ENCODE measurements around the gene EMSY.

Gene EMSY

GRCh38 chr11:76524919-76525318 lies 80.1 kb downstream of the EMSY start:
- Histone ChIP-seq H3K27ac (ENCODE audit: low read depth, low read length) (no peak overlapping the region), H3K18ac (ENCODE audit: low read length) (no peak overlapping the region), H3K14ac (ENCODE audit: low read length) (no peak overlapping the region), H3K79me2 (ENCODE audit: control insufficient read depth, insufficient read depth, low read length, poor library complexity) (no peaks in the 10 kb centered on the region), H2BK5ac (ENCODE audit: low read depth, low read length, poor library complexity) (no peak overlapping the region), H3K4me1 (ENCODE audit: control insufficient read depth in 1 of 2, insufficient read depth in 2 of 2, low read length in 2 of 2) (no peaks in the 10 kb centered on the region), H3K27me3 (ENCODE audit: insufficient read depth, low read length) (no peaks in the 10 kb centered on the region), H3K4ac (ENCODE audit: low read depth, low read length) (no peak overlapping the region), H4K91ac (ENCODE audit: low read depth, low read length) (no peak overlapping the region), H2BK120ac (ENCODE audit: insufficient read depth, low read length, poor library complexity) (no peak overlapping the region), H2AK5ac (ENCODE audit: low read length) (no peak overlapping the region), H3K4me3 (ENCODE audit: low read depth, low read length) (no peak overlapping the region), H4K12ac (ENCODE audit: low read depth, low read length) (no peak overlapping the region), H4K8ac (ENCODE audit: low read depth, low read length) (no peak overlapping the region), H3K4me2 (ENCODE audit: low read length) (no peak overlapping the region), H3K36me3 (ENCODE audit: control insufficient read depth in 1 of 2, insufficient read depth in 2 of 2, low read length in 2 of 2) (peaks cover 5% of the 10 kb centered on the region in 2 experiments), H2BK12ac (ENCODE audit: low read length) (no peak overlapping the region), H3K9me3 (ENCODE audit: insufficient read depth, low read depth, low read length) (no peaks in the 10 kb centered on the region), H2AFZ (ENCODE audit: insufficient read depth, low read length, poor library complexity) (no peak overlapping the region), H3K9ac (ENCODE audit: low read length) (no peak overlapping the region), H3K79me1 (ENCODE audit: low read length) (no peaks in the 10 kb centered on the region), H3K23ac (ENCODE audit: low read length) (no peak overlapping the region)
- DNase-seq: no peak
- no CpG with 5 or more reads among the region's 1 CpG for WGBS (ENCODE audit: extremely low coverage, insufficient coverage, insufficient read length)

- whole genome bisulfite sequencing (ENCODE audit: extremely low coverage, insufficient coverage, insufficient read length): no CpG with 5 or more reads among the region's 2 CpGs
- Histone ChIP-seq H2AFZ (ENCODE audit: insufficient read depth, low read length, poor library complexity) (no peak overlapping the region), H2BK12ac (ENCODE audit: low read length) (no peak overlapping the region), H4K8ac (ENCODE audit: low read depth, low read length) (no peak overlapping the region), H3K4ac (ENCODE audit: low read depth, low read length) (no peak overlapping the region), H4K12ac (ENCODE audit: low read depth, low read length) (no peak overlapping the region), H3K27me3 (ENCODE audit: insufficient read depth, low read length) (no peaks in the 10 kb centered on the region), H3K27ac (ENCODE audit: low read depth, low read length) (no peak overlapping the region), H3K79me2 (ENCODE audit: control insufficient read depth, insufficient read depth, low read length, poor library complexity) (no peaks in the 10 kb centered on the region), H3K23ac (ENCODE audit: low read length) (no peak overlapping the region), H3K4me1 (ENCODE audit: control insufficient read depth in 1 of 2, insufficient read depth in 2 of 2, low read length in 2 of 2) (no peaks in the 10 kb centered on the region), H2BK120ac (ENCODE audit: insufficient read depth, low read length, poor library complexity) (no peak overlapping the region), H2BK5ac (ENCODE audit: low read depth, low read length, poor library complexity) (no peak overlapping the region), H4K91ac (ENCODE audit: low read depth, low read length) (no peak overlapping the region), H3K4me3 (ENCODE audit: low read depth, low read length) (no peak overlapping the region), H3K36me3 (ENCODE audit: control insufficient read depth in 1 of 2, insufficient read depth in 2 of 2, low read length in 2 of 2) (peaks cover 5% of the 10 kb centered on the region in 2 experiments), H3K79me1 (ENCODE audit: low read length) (no peaks in the 10 kb centered on the region), H3K4me2 (ENCODE audit: low read length) (no peak overlapping the region), H2AK5ac (ENCODE audit: low read length) (no peak overlapping the region), H3K14ac (ENCODE audit: low read length) (no peak overlapping the region), H3K9ac (ENCODE audit: low read length) (no peak overlapping the region), H3K9me3 (ENCODE audit: insufficient read depth, low read depth, low read length) (no peaks in the 10 kb centered on the region), H3K18ac (ENCODE audit: low read length) (no peak overlapping the region)
- peak in 1 of 2 donors; percentile 43 for DNase-seq
Measured at GRCh38 chr11:76526878-76527277, 82.1 kb downstream of the EMSY start.

- Histone ChIP-seq H3K79me1 (ENCODE audit: low read length) (no peaks in the 10 kb centered on the region), H3K4me1 (ENCODE audit: control insufficient read depth in 1 of 2, insufficient read depth in 2 of 2, low read length in 2 of 2) (no peaks in the 10 kb centered on the region), H3K27me3 (ENCODE audit: insufficient read depth, low read length) (no peaks in the 10 kb centered on the region), H3K27ac (ENCODE audit: low read depth, low read length) (no peak overlapping the region), H3K4ac (ENCODE audit: low read depth, low read length) (no peak overlapping the region), H3K4me2 (ENCODE audit: low read length) (no peak overlapping the region), H2BK5ac (ENCODE audit: low read depth, low read length, poor library complexity) (no peak overlapping the region), H3K9ac (ENCODE audit: low read length) (no peak overlapping the region), H3K36me3 (ENCODE audit: control insufficient read depth in 1 of 2, insufficient read depth in 2 of 2, low read length in 2 of 2) (peaks cover 22 to 24% of the 10 kb centered on the region in 2 experiments), H3K14ac (ENCODE audit: low read length) (no peak overlapping the region), H3K79me2 (ENCODE audit: control insufficient read depth, insufficient read depth, low read length, poor library complexity) (no peaks in the 10 kb centered on the region), H4K8ac (ENCODE audit: low read depth, low read length) (no peak overlapping the region), H4K91ac (ENCODE audit: low read depth, low read length) (no peak overlapping the region), H2BK120ac (ENCODE audit: insufficient read depth, low read length, poor library complexity) (no peak overlapping the region), H3K18ac (ENCODE audit: low read length) (no peak overlapping the region), H4K12ac (ENCODE audit: low read depth, low read length) (no peak overlapping the region), H3K23ac (ENCODE audit: low read length) (no peak overlapping the region), H3K9me3 (ENCODE audit: insufficient read depth, low read depth, low read length) (no peaks in the 10 kb centered on the region), H2AFZ (ENCODE audit: insufficient read depth, low read length, poor library complexity) (no peak overlapping the region), H2AK5ac (ENCODE audit: low read length) (no peak overlapping the region), H3K4me3 (ENCODE audit: low read depth, low read length) (no peak overlapping the region), H2BK12ac (ENCODE audit: low read length) (no peak overlapping the region)
- no peak for DNase-seq
- 100% methylated on average over 1 of the region's 2 CpGs for WGBS (ENCODE audit: extremely low coverage, insufficient coverage, insufficient read length)
Measured at GRCh38 chr11:76542436-76542835, 97.6 kb downstream of the EMSY start.

DNA sequence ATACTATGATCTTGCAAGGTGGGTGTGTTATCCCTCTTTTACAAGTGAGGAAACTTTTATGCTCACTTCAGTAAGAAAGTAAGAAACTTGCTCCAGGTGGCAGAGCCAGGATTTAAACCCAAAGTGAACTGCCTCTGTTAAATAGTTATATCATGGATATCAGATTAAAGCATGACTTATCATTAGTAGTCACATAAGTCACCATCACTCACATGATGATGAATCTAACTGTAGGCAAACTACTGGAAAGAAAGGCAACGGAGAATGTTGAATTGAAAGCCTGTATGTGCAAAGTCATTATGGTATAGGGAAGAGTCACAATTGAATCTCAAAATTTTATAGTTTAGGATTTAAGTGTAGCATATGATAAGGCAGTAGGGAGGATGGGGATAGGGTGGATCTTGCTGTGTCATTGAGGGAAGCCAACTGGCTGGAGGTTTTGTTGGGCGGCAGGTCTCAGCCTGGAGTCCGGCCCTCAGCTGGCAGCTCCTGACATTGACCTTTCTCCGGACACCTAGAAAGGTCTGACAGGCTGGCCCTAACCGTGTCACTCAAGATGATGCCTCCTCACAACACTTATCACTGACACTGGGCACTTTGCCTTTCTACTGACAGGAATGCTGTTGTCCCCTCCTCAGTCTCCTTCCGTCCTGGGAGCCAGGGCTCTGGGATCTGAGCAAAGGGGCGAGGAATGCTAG lies 98.3 kb downstream of the EMSY start:
- Histone ChIP-seq H3K27ac (ENCODE audit: low read depth, low read length) (no peak overlapping the region), H3K36me3 (ENCODE audit: control insufficient read depth in 1 of 2, insufficient read depth in 2 of 2, low read length in 2 of 2) (peaks cover 21 to 24% of the 10 kb centered on the region in 2 experiments), H3K9ac (ENCODE audit: low read length) (no peak overlapping the region), H3K79me2 (ENCODE audit: control insufficient read depth, insufficient read depth, low read length, poor library complexity) (no peaks in the 10 kb centered on the region), H3K4me3 (ENCODE audit: low read depth, low read length) (no peak overlapping the region), H2BK12ac (ENCODE audit: low read length) (no peak overlapping the region), H3K23ac (ENCODE audit: low read length) (no peak overlapping the region), H3K4me1 (ENCODE audit: control insufficient read depth in 1 of 2, insufficient read depth in 2 of 2, low read length in 2 of 2) (no peaks in the 10 kb centered on the region), H3K14ac (ENCODE audit: low read length) (no peak overlapping the region), H3K27me3 (ENCODE audit: insufficient read depth, low read length) (no peaks in the 10 kb centered on the region), H3K79me1 (ENCODE audit: low read length) (no peaks in the 10 kb centered on the region), H4K12ac (ENCODE audit: low read depth, low read length) (no peak overlapping the region), H2AFZ (ENCODE audit: insufficient read depth, low read length, poor library complexity) (no peak overlapping the region), H3K9me3 (ENCODE audit: insufficient read depth, low read depth, low read length) (no peaks in the 10 kb centered on the region), H2BK120ac (ENCODE audit: insufficient read depth, low read length, poor library complexity) (no peak overlapping the region), H3K4me2 (ENCODE audit: low read length) (no peak overlapping the region), H3K4ac (ENCODE audit: low read depth, low read length) (no peak overlapping the region), H2BK5ac (ENCODE audit: low read depth, low read length, poor library complexity) (no peak overlapping the region), H4K91ac (ENCODE audit: low read depth, low read length) (no peak overlapping the region), H2AK5ac (ENCODE audit: low read length) (no peak overlapping the region), H4K8ac (ENCODE audit: low read depth, low read length) (no peak overlapping the region), H3K18ac (ENCODE audit: low read length) (no peak overlapping the region)
- no peak for DNase-seq
- WGBS (ENCODE audit: extremely low coverage, insufficient coverage, insufficient read length): no CpG with 5 or more reads among the region's 7 CpGs
